GM12878 (cell line): ENCODE measurements around the gene PAPLN.

Experiments
- BRCA1 ChIP-seq: IDR thresholded peaks from 2 replicates; pipeline ENCODE4 v1.6.1; 2011; ENCODE audit warnings: low read depth, low read length, improper control_type of control experiment
- CTCF ChIP-seq, 3 experiments: IDR thresholded peaks in 2 of 3; conservative IDR thresholded peaks in 1 of 3; 2 replicates each; pipeline ENCODE4 v1.5.1; 2011; ENCODE audit warnings: low read depth in 3 of 3, low read length in 3 of 3, mild to moderate bottlenecking in 3 of 3, control low read depth in 2 of 3, moderate library complexity in 2 of 3, inconsistent platforms in 1 of 3, mixed read lengths in 1 of 3; ENCODE audit not compliant: control insufficient read depth in 2 of 3, insufficient read depth in 1 of 3; ENCODE audit errors: extremely low read depth in 1 of 3
- E2F4 ChIP-seq: IDR thresholded peaks from 2 replicates; pipeline ENCODE4 v1.6.1; 2012; ENCODE audit warnings: low read depth, low read length, improper control_type of control experiment
- EGR1 ChIP-seq, 2 experiments: IDR thresholded peaks; 1 replicate in 1 of 2; 2 replicates in 1 of 2; pipeline ENCODE4 v1.6.1; 2011 to 2012; ENCODE audit warnings: low read depth in 2 of 2, low read length in 2 of 2, borderline replicate concordance in 1 of 2, mild to moderate bottlenecking in 1 of 2, moderate library complexity in 1 of 2
- HDAC2 ChIP-seq: fragments of 200-600 bp; sonication (generic); IDR thresholded peaks from 2 replicates; pipeline ENCODE4 v1.6.1; 2017
- POLR2A ChIP-seq: IDR thresholded peaks from 2 replicates; pipeline ENCODE4 v1.6.1; 2011; ENCODE audit warnings: low read depth, mild to moderate bottlenecking, low read length
- YY1 ChIP-seq: IDR thresholded peaks from 2 replicates; pipeline ENCODE4 v1.6.1; 2011; ENCODE audit warnings: low read depth, mild to moderate bottlenecking, low read length
- ZSCAN29 ChIP-seq: fragments of 450-650 bp; IDR thresholded peaks from 2 replicates; pipeline ENCODE4 v1.6.1; 2017; ENCODE audit warnings: mild to moderate bottlenecking, moderate library complexity

- TF ChIP-seq HDAC2: no peak
- TF ChIP-seq ZSCAN29: no peak
- TF ChIP-seq POLR2A: no peak
- no peak for TF ChIP-seq BRCA1
- no peak for TF ChIP-seq CTCF (IDR thresholded peaks at IDR 0.05 in 2 of 3, conservative IDR thresholded peaks at IDR 0.05 in 1 of 3; ENCODE audit: control insufficient read depth in 2 of 3, extremely low read depth in 1 of 3, insufficient read depth in 1 of 3, low read depth in 3 of 3, low read length in 3 of 3)
- TF ChIP-seq EGR1 (IDR thresholded peaks at IDR 0.05; ENCODE audit: borderline replicate concordance in 1 of 2, low read depth in 2 of 2, low read length in 2 of 2): no peak
- no peak for TF ChIP-seq E2F4
- TF ChIP-seq YY1: no peak
Measured at GRCh38 chr14:73253323-73253610, 16.0 kb downstream of the PAPLN start.
